HEK293T (cell line): ENCODE measurements around the gene COL9A3.

Experiments used
- ARNT ChIP-seq: fragments of 450-650 bp; IDR thresholded peaks from 2 replicates; pipeline ENCODE4 v1.6.1; 2017; ENCODE audit warnings: mild to moderate bottlenecking
- BHLHE40 ChIP-seq: fragments of 450-650 bp; IDR thresholded peaks from 2 replicates; pipeline ENCODE4 v1.6.1; 2016; ENCODE audit warnings: mild to moderate bottlenecking, moderate library complexity, borderline replicate concordance
- FOXK2 ChIP-seq: fragments of 450-650 bp; IDR thresholded peaks from 2 replicates; pipeline ENCODE4 v1.6.1; 2016; ENCODE audit warnings: mild to moderate bottlenecking
- FOXM1 ChIP-seq: fragments of 450-650 bp; IDR thresholded peaks from 2 replicates; pipeline ENCODE4 v1.6.1; 2017; ENCODE audit warnings: mild to moderate bottlenecking, borderline replicate concordance
- HDGF ChIP-seq: fragments of 450-650 bp; IDR thresholded peaks from 2 replicates; pipeline ENCODE4 v1.6.1; 2017; ENCODE audit warnings: antibody characterized with exemption, borderline replicate concordance
- SUZ12 ChIP-seq: fragments of 450-650 bp; IDR thresholded peaks from 2 replicates; pipeline ENCODE4 v1.6.1; 2016; ENCODE audit warnings: mild to moderate bottlenecking
- TARDBP ChIP-seq: fragments of 450-650 bp; IDR thresholded peaks from 2 replicates; pipeline ENCODE4 v1.6.1; 2016
- ZNF384 ChIP-seq: fragments of 450-650 bp; IDR thresholded peaks from 2 replicates; pipeline ENCODE4 v1.6.1; 2016

GRCh38 chr20:62825333-62825985 is 8.6 kb downstream of the COL9A3 start:
- no peak for TF ChIP-seq BHLHE40
- no peak for TF ChIP-seq SUZ12
- no peak for TF ChIP-seq FOXK2
- TF ChIP-seq ZNF384: no peak
- no peak for TF ChIP-seq HDGF
- TF ChIP-seq FOXM1: no peak
- TF ChIP-seq TARDBP: no peak
- no peak for TF ChIP-seq ARNT
